ENCODE measurements around the gene ZNF329. TPM values are rescaled to one million over a fixed set of nuclear protein-coding genes. Genes with fewer than 3 reads are reported as not detected.

The ZNF329 gene
- polyA plus RNA-seq, 1 of the 3 experiments (the other 2 are of a cell fraction): 3.6 TPM

DNA sequence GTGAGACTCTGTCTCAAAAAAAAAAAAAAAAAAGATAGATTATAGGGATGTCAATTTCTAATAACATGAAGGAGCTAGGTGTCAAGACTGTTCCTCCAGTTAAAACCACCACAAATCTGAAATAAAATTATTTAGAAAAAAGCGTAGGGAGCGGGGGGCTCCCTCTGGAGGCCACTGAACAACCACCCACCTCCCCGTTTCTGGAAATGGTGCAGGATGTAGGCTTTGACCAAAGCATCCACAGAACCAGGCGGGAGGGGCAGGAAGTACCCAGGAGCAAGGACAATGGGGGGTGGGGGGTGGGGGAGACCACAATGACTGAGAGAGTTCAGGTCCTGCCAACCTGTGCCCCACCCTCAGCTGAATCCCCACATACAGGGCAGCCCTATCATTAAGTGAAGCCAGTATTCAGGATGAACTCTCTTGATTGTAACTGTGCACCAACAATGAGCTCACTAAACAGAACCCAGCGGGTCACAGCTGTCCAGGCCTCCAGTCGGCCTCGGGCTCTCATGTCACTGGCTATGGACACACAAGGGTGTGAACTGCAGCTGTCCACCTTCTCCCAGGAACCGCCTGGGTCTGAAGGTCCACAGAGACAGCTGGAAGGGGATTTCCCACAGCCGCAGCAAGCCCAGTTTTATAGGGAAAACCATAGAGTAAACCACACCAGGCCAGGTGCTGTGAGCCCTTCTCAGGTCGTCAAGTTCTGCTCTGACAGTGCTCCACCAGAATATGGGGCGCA, 59.2 kb downstream of the ZNF329 start (continued):
- TF ChIP-seq, protein P1, sequence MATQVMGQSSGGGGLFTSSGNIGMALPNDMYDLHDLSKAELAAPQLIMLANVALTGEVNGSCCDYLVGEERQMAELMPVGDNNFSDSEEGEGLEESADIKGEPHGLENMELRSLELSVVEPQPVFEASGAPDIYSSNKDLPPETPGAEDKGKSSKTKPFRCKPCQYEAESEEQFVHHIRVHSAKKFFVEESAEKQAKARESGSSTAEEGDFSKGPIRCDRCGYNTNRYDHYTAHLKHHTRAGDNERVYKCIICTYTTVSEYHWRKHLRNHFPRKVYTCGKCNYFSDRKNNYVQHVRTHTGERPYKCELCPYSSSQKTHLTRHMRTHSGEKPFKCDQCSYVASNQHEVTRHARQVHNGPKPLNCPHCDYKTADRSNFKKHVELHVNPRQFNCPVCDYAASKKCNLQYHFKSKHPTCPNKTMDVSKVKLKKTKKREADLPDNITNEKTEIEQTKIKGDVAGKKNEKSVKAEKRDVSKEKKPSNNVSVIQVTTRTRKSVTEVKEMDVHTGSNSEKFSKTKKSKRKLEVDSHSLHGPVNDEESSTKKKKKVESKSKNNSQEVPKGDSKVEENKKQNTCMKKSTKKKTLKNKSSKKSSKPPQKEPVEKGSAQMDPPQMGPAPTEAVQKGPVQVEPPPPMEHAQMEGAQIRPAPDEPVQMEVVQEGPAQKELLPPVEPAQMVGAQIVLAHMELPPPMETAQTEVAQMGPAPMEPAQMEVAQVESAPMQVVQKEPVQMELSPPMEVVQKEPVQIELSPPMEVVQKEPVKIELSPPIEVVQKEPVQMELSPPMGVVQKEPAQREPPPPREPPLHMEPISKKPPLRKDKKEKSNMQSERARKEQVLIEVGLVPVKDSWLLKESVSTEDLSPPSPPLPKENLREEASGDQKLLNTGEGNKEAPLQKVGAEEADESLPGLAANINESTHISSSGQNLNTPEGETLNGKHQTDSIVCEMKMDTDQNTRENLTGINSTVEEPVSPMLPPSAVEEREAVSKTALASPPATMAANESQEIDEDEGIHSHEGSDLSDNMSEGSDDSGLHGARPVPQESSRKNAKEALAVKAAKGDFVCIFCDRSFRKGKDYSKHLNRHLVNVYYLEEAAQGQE (IDR thresholded peaks at IDR 0.05; ENCODE audit: low read depth, low read length): no peak
- no peak for TF ChIP-seq FOSL2 (IDR thresholded peaks at IDR 0.05; ENCODE audit: borderline replicate concordance, low read depth)

DNA sequence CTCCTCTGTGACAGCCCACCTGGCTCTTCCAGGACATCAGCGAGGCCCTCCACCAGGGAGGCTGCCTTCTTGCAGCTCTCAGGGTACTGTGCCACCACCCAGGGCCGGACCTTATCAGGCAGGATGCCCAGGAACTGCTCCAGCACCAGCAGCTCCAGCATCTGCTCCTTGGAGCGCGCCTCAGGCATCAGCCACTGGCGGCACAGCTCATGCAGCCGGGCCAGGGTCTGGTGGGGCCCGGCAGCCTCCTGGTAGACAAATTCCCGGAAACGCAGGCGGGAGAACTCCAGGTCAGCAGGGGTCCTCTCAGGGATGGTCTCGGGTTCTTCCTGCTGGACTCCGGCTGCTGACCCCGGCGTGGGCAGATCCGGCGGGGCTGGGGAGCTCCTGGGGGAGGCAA, 60.7 kb downstream of the ZNF329 start:
- Histone ChIP-seq H3K4me3 (ENCODE audit: low read depth in 2 of 2, low read length in 1 of 2) (no peak overlapping the region; a peak in 1 of 4 replicates), H3K79me2 (ENCODE audit: insufficient read depth) (no peaks in the 10 kb centered on the region), H3K9me3 (no peaks in the 10 kb centered on the region), H2AFZ (ENCODE audit: low read depth) (no peak overlapping the region), H3K9me2 (no peaks in the 10 kb centered on the region), H3K4me2 (no peak overlapping the region), H3K9ac (no peak overlapping the region), H3F3A (replicated peaks; ENCODE audit: insufficient read depth) (no peaks in the 10 kb centered on the region), H3K4me1 (ENCODE audit: control insufficient read depth in 1 of 2, insufficient read depth in 2 of 2, low read depth in 1 of 2, low read length in 1 of 2) (no peaks in the 10 kb centered on the region), H3K36me3 (replicated peaks in 1 of 2; ENCODE audit: control insufficient read depth in 1 of 2, insufficient read depth in 2 of 2, low read length in 1 of 2) (no peaks in the 10 kb centered on the region), H3K27me3 (ENCODE audit: insufficient read depth) (no peaks in the 10 kb centered on the region), H3K27ac (ENCODE audit: low read depth in 2 of 2, low read length in 1 of 2) (no peak overlapping the region), H4K20me1 (ENCODE audit: insufficient read depth) (no peaks in the 10 kb centered on the region)
- 82% methylated on average over 13 of the region's 16 CpGs for WGBS (ENCODE audit: low lambda C conversion rate)
- ChIA-PET CTCF (no interaction called here), POLR2A (no interaction called here)
- DNase-seq: no peak
- TF ChIP-seq NFIC (IDR thresholded peaks at IDR 0.05; ENCODE audit: borderline replicate concordance) (no peak), SIN3A (IDR thresholded peaks at IDR 0.05; ENCODE audit: borderline replicate concordance, low read depth, low read length) (no peak)

DNA sequence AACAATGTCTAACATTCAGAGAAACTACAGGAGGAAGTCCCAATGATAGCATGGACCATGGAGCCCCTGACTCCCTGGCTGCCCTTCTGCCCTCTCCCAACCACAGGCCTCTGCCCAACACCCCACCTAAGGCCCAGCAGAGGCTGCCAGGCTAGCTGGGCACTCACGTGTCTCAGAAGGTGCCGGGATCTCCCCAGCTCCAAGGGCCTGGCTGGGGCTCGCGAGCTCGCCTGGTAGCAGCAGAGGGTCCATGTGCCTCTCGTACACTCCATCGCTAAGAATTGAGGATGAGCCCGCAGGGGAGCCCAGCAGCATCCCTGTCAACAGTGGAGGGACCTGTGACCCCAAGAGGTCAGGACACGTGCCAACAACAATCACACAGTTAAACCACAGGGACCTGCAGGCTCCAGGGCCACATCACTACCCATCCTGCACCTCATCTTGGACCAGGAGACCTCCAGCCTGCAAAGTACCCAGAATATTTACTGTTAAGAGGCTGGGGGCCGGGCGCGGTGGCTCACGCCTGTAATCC, 62.0 kb downstream of the ZNF329 start:
- Histone ChIP-seq H3K9ac (no peak overlapping the region), H3K27me3 (ENCODE audit: insufficient read depth) (no peaks in the 10 kb centered on the region), H3K79me2 (ENCODE audit: insufficient read depth) (no peaks in the 10 kb centered on the region), H4K20me1 (ENCODE audit: insufficient read depth) (no peaks in the 10 kb centered on the region), H3F3A (replicated peaks; ENCODE audit: insufficient read depth) (no peaks in the 10 kb centered on the region), H3K9me2 (no peaks in the 10 kb centered on the region), H3K36me3 (replicated peaks in 1 of 2; ENCODE audit: control insufficient read depth in 1 of 2, insufficient read depth in 2 of 2, low read length in 1 of 2) (no peaks in the 10 kb centered on the region), H3K4me1 (ENCODE audit: control insufficient read depth in 1 of 2, insufficient read depth in 2 of 2, low read depth in 1 of 2, low read length in 1 of 2) (no peaks in the 10 kb centered on the region), H3K4me3 (ENCODE audit: low read depth in 2 of 2, low read length in 1 of 2) (no peak overlapping the region; a peak in 1 of 4 replicates), H2AFZ (ENCODE audit: low read depth) (no peak overlapping the region), H3K4me2 (no peak overlapping the region), H3K27ac (ENCODE audit: low read depth in 2 of 2, low read length in 1 of 2) (no peak overlapping the region), H3K9me3 (no peaks in the 10 kb centered on the region)
- ChIA-PET CTCF (no interaction called here), POLR2A (no interaction called here)
- no peak for DNase-seq
- whole genome bisulfite sequencing (ENCODE audit: low lambda C conversion rate): 77% methylated on average over 11 of the region's 13 CpGs
- no peak for TF ChIP-seq TCF12 (IDR thresholded peaks at IDR 0.05)
- no peak for TF ChIP-seq SMC3 (IDR thresholded peaks at IDR 0.05; ENCODE audit: low read depth, low read length)
- TF ChIP-seq, protein P2, sequence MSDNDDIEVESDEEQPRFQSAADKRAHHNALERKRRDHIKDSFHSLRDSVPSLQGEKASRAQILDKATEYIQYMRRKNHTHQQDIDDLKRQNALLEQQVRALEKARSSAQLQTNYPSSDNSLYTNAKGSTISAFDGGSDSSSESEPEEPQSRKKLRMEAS (IDR thresholded peaks at IDR 0.05; ENCODE audit: low read depth): no peak
- TF ChIP-seq, protein P3, sequence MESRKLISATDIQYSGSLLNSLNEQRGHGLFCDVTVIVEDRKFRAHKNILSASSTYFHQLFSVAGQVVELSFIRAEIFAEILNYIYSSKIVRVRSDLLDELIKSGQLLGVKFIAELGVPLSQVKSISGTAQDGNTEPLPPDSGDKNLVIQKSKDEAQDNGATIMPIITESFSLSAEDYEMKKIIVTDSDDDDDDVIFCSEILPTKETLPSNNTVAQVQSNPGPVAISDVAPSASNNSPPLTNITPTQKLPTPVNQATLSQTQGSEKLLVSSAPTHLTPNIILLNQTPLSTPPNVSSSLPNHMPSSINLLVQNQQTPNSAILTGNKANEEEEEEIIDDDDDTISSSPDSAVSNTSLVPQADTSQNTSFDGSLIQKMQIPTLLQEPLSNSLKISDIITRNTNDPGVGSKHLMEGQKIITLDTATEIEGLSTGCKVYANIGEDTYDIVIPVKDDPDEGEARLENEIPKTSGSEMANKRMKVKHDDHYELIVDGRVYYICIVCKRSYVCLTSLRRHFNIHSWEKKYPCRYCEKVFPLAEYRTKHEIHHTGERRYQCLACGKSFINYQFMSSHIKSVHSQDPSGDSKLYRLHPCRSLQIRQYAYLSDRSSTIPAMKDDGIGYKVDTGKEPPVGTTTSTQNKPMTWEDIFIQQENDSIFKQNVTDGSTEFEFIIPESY (IDR thresholded peaks at IDR 0.05; ENCODE audit: borderline replicate concordance, low read depth): no peak
- TF ChIP-seq RCOR1 (IDR thresholded peaks at IDR 0.05; ENCODE audit: low read length): no peak
- TF ChIP-seq, protein P1 (IDR thresholded peaks at IDR 0.05; ENCODE audit: low read depth, low read length): no peak
- no peak for TF ChIP-seq ELF1 (IDR thresholded peaks at IDR 0.05)
- TF ChIP-seq RFX5 (IDR thresholded peaks at IDR 0.05; ENCODE audit: low read length): no peak
- TF ChIP-seq YY1 (IDR thresholded peaks at IDR 0.05; ENCODE audit: low read depth): no peak
- no peak for TF ChIP-seq EP300 (IDR thresholded peaks at IDR 0.05; ENCODE audit: borderline replicate concordance in 1 of 2, low read depth in 1 of 2, low read length in 1 of 2)
- TF ChIP-seq TEAD4 (IDR thresholded peaks at IDR 0.05; ENCODE audit: borderline replicate concordance, insufficient read depth): no peak
- no peak for TF ChIP-seq NRF1 (IDR thresholded peaks at IDR 0.05; ENCODE audit: low read depth, low read length)
- no peak for TF ChIP-seq GABPA (IDR thresholded peaks at IDR 0.05; ENCODE audit: low read depth)
